ENCODE measurements around the gene SEZ6L2.

DNA sequence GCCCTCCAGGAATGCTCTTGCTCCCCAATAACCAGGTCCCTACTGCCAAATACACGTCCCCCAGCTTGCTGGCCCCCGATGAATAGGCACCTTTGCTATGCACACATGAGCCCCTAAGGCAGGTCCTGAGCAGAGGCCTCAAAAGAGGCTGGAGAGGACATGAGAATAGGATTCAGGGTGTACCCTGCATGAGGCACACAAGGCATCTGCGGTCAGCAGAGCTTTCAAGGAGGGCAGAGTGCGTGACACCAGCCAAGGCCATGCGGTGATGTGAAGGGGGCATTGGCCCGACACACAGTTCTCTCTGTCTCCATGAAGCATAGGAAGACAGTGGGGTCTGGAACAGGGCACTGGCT is 6.9 kb downstream of the SEZ6L2 start:
- TF ChIP-seq, protein P1, sequence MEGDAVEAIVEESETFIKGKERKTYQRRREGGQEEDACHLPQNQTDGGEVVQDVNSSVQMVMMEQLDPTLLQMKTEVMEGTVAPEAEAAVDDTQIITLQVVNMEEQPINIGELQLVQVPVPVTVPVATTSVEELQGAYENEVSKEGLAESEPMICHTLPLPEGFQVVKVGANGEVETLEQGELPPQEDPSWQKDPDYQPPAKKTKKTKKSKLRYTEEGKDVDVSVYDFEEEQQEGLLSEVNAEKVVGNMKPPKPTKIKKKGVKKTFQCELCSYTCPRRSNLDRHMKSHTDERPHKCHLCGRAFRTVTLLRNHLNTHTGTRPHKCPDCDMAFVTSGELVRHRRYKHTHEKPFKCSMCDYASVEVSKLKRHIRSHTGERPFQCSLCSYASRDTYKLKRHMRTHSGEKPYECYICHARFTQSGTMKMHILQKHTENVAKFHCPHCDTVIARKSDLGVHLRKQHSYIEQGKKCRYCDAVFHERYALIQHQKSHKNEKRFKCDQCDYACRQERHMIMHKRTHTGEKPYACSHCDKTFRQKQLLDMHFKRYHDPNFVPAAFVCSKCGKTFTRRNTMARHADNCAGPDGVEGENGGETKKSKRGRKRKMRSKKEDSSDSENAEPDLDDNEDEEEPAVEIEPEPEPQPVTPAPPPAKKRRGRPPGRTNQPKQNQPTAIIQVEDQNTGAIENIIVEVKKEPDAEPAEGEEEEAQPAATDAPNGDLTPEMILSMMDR (IDR thresholded peaks at IDR 0.05): no peak
- TF ChIP-seq POLR2A (IDR thresholded peaks at IDR 0.05): no peak
